Brain microvascular endothelial cell (primary cell): ENCODE results near the gene TIMP2.
"Not testable (repeated sequence)": the region's sequence is repeated elsewhere in the genome, so short reads cannot be mapped to it uniquely, and the experiment has no call there.

Experiments used
- DNase-seq: peaks from one replicate; pipeline ENCODE4 v3.0.0-alpha.2; 2020
- H3K27ac ChIP-seq: fragments of 250-450 bp; sonication (Bioruptor Pico); 2 replicates; pipeline ENCODE4 v1.5.1; 2020; ENCODE audit warnings: mild to moderate bottlenecking, moderate library complexity
- H3K27me3 ChIP-seq: fragments of 250-450 bp; sonication (Bioruptor Pico); replicated peaks from 2 replicates; pipeline ENCODE4 v1.5.1; 2020; ENCODE audit warnings: mild to moderate bottlenecking
- H3K36me3 ChIP-seq: fragments of 250-450 bp; sonication (Bioruptor Pico); replicated peaks from 2 replicates; pipeline ENCODE4 v1.5.1; 2020; ENCODE audit warnings: mild to moderate bottlenecking
- H3K4me3 ChIP-seq: 2 replicates; pipeline ENCODE4 v1.5.1; 2011; ENCODE audit warnings: low read depth, mild to moderate bottlenecking, control low read depth, low read length, moderate library complexity
- in situ Hi-C: cut with HindIII; loops from 2 replicates; pipeline ENCODE4 v1.10.0; 2017; ENCODE audit warnings: low sequenced_read_pairs, low pct_ligation_motif_present
- TF ChIP-seq, protein P1 (sequence below): IDR thresholded peaks from 2 replicates; pipeline ENCODE4 v1.5.1; 2011; ENCODE audit warnings: low read depth, mild to moderate bottlenecking, moderate library complexity, low read length, control low read depth, inconsistent platforms; ENCODE audit errors: missing control alignments

The TIMP2 gene

DNA sequence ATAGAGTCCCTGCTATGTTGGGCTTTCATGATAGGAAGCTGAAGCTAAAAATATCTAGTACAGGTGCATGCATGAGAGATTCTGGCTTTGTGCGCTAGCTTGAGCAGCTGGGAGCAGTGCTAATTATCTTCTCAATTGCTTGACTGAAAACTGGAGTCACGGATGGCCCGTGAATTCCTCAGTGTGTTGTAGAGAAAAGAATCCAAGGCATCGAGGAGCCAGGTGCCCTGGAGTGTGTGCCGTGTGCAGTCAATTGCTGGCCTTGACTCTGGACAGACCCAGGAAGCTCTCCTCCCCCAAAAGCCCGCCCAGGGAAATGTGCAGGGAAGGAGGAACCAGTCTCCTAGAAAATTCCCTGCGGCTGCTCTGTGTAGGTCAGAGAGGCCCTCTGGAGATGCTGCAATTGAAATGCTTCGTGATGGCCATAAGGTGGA, 40.3 kb upstream of the TIMP2 start:
- Histone ChIP-seq H3K27me3 (no peaks in the 10 kb centered on the region), H3K4me3 (no peak overlapping the region), H3K36me3 (no peaks in the 10 kb centered on the region), H3K27ac (no peak overlapping the region)
- in situ Hi-C loops, result no loop called here
- TF ChIP-seq, protein P1, sequence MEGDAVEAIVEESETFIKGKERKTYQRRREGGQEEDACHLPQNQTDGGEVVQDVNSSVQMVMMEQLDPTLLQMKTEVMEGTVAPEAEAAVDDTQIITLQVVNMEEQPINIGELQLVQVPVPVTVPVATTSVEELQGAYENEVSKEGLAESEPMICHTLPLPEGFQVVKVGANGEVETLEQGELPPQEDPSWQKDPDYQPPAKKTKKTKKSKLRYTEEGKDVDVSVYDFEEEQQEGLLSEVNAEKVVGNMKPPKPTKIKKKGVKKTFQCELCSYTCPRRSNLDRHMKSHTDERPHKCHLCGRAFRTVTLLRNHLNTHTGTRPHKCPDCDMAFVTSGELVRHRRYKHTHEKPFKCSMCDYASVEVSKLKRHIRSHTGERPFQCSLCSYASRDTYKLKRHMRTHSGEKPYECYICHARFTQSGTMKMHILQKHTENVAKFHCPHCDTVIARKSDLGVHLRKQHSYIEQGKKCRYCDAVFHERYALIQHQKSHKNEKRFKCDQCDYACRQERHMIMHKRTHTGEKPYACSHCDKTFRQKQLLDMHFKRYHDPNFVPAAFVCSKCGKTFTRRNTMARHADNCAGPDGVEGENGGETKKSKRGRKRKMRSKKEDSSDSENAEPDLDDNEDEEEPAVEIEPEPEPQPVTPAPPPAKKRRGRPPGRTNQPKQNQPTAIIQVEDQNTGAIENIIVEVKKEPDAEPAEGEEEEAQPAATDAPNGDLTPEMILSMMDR, result no peak
- DNase-seq, result no peak

DNA sequence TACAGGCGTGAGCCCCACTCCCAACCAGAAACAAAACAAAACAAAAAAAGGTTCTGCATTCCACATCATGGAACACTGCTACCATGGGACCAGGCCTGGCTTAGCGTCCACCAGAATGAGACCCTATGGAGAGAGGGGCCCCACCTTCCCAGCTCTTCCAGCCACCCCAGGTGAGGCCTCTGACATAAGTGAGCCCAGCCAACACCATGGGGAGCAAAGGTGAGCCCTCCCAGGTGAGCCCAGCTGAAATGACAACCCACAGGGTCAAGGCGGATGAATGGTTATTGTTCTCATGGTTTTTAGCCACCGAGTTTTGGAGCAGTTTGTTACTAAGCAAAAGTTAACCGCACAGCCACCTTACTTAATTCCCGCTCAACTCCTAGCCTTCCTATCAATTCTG, 38.2 kb upstream of the TIMP2 start:
- DNase-seq, result no peak
- Histone ChIP-seq H3K4me3 (no peak overlapping the region), H3K27me3 (no peaks in the 10 kb centered on the region), H3K36me3 (no peaks in the 10 kb centered on the region), H3K27ac (no peak overlapping the region)
- TF ChIP-seq, protein P1, result no peak
- in situ Hi-C loops, result no loop called here

DNA sequence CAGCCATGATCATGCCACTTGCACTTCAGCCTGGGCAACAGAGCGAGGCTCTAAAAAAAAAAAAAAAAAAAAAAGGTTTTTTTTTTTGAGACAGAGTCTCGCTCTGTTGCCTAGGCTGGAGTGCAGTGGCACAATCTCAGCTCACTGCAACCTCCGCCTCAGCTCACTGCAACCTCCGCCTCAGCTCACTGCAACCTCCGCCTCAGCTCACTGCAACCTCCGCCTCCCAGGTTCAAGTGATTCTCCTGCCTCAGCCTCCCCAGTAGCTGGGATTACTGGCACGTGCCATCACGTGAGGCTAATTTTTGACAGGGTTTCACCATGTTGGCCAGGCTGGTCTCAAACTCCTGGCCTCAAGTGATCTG, 37.8 kb upstream of the TIMP2 start:
- H3K36me3 ChIP-seq, DNase-seq, in situ Hi-C loops, H3K27ac ChIP-seq, H3K4me3 ChIP-seq, H3K27me3 ChIP-seq: not testable (repeated sequence)

DNA sequence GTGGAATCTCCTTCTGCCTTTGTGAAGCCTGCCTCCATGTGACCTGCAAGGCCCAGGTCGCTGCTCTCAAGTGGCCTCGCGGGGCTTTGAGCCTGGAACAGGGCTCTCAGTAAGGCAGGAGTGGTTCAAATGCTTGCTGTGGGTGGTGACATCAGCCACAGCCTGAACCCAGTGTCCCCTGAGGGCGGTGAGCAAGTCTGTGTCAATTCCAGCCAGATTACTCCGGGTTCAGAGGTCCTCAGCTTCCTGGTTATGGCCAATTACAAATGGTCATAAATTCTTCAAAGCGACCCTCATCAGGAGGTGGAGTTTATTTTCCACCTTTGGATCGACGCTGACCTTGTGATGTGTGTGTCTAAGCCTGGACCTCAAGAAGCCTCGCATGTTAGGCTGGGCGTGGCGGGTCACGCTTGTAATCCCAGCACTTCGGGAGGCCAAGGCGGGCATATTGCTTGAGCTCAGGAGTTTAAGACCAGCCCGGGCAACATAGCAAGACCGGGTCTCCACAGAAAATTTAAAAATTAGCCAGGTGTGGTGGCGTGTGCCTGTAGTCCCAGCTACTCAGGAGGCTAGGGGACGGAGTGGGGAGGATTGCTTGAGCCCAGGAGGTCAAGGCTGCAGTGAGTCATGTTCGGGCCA, 37.3 kb upstream of the TIMP2 start:
- no peak for DNase-seq
- TF ChIP-seq, protein P1, result no peak
- in situ Hi-C loops, result no loop called here

DNA sequence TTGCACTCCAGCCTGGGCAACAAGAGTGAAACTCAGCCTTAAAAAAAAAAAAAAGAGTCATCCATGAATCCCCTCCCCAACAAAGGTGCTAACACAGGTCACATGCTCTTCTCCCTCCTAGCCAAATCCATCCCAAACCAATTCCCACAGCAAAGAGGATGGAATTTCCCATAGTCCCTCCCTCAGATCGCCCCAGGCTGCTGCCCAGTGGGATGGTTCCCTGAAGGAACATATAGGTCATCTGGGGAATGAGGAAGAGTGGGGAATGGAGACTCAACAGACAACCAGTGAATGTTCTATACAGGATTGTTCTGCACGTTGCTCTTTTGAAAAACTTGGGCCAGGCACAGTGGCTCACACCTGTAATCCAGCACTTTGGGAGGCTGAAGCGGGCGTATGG, 36.4 kb upstream of the TIMP2 start:
- Histone ChIP-seq H3K36me3 (no peaks in the 10 kb centered on the region), H3K27ac (no peak overlapping the region), H3K27me3 (no peaks in the 10 kb centered on the region), H3K4me3 (no peak overlapping the region)
- in situ Hi-C loops, result no loop called here
- TF ChIP-seq, protein P1, result no peak
- no peak for DNase-seq

More for the DNA sequence above, 37.3 kb upstream of the TIMP2 start:
- no peak overlapping the region for H3K27ac ChIP-seq
- no peaks in the 10 kb centered on the region for H3K36me3 ChIP-seq
- no peak overlapping the region for H3K4me3 ChIP-seq
- H3K27me3 ChIP-seq, result no peaks in the 10 kb centered on the region

DNA sequence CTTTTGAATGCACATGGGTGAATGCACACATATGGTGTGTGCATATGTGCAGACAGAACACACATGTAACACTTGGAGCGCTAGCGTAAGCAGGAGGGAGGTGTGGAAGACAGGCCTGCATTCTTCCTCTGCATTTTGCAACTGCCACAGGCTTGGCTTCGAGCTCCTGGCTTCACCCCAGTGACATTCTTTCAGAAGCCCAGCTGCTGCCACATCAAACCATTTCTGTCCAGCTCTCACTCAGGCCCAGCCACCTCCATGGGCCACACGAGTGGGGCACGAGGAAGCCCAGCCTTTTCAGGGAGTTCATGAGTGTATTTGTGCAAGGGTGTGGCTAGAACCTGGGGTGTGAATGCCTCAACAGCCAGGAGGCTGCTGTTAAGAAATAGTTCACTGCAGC, 35.7 kb upstream of the TIMP2 start:
- in situ Hi-C loops, result no loop called here
- H3K36me3 ChIP-seq, result no peaks in the 10 kb centered on the region
- H3K27me3 ChIP-seq, result no peaks in the 10 kb centered on the region
- DNase-seq, result no peak
- no peak overlapping the region for H3K4me3 ChIP-seq
- H3K27ac ChIP-seq, result no peak overlapping the region
- TF ChIP-seq, protein P1, result no peak
